Iris pigment epithelial cell (primary cell): ENCODE measurements around the gene PPME1.

Experiments
- DNase-seq: peaks from one replicate; pipeline ENCODE4 v3.0.0-alpha.2; 2011; ENCODE audit warnings: low read depth

PPME1 gene

GRCh38 chr11:74159642-74160041, 11.4 kb upstream of the PPME1 start:
- no peak for DNase-seq

DNA sequence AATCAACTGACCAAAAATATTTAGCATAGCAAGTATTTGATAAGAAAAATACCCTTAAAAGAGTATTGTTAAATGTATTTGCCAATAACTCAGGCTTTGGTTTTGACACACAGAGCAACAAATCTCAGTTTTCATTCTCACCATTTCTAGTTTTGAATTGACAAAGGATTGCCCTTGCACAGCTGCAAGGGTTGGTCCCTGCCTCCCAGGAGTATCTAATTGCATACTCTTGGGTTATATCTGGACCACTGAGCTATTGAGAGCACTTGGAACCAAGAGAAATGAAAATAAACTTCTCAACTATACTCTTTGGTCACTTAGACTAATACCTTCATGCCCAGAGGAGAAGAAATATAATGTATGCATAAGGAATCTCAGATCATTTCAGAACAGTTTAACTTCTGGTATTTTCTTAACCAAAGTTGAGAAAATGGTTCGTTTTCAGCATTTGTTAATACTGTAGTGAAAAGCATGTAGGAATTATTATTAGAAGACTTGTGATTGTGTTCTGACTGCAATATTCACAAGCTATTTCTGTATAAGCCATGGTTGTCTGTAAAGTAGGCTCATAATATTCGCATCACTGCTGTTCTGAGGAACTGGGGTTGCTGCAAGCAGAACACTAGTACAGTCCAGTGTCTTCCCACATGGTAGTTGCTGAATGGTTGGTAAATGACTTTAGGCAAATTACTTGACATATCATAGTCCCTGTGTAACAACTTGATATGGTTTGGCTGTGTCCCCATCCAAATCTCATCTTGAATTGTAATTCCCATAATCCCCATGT, 8.2 kb upstream of the PPME1 start:
- DNase-seq, result peak; percentile 11

GRCh38 chr11:74168838-74169237, 2.3 kb upstream of the PPME1 start:
- DNase-seq, result no peak

- no peak for DNase-seq
Observed at GRCh38 chr11:74169738-74170458, 1.2 kb upstream of the PPME1 start.

GRCh38 chr11:74171630-74171968, 510 bp downstream of the PPME1 start:
- no peak for DNase-seq

DNA sequence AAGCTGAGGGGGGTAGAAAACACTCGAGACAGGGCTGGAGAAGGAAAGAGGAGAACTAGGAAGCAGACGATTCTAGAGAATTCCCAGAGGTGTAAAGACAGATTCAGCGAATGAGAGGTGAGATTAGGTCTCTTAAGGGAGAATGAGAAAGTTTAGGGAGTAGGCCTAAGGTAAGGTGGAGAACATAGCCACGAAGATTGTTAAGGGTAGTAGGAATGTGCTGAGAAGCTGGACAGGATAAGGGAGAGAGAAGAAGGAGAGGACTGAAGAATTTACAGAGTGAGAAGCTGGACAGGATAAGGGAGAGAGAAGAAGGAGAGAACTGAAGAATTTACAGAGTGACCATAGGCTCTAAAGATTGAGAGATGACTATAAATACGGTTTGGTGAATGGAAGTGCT, 908 bp downstream of the PPME1 start:
- no peak for DNase-seq

DNA sequence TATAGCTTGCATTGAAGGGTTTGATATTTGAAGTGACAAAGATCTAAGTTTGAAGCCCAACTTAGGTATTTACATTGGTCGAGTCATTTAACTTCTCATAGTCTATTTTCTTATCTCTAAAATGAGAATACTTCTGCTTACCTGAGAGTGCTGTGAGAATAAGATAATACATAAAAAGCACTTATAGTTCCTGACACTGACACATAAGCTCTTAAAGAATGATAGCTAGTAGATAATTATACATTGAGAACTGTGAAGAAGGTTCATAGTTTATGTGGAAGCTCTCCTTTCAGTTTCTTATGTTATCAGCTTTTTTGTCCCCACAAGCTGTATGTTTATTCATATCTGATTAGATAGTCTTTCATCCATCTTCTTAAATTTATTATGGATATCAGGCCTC, 4.8 kb downstream of the PPME1 start:
- no peak for DNase-seq

DNA sequence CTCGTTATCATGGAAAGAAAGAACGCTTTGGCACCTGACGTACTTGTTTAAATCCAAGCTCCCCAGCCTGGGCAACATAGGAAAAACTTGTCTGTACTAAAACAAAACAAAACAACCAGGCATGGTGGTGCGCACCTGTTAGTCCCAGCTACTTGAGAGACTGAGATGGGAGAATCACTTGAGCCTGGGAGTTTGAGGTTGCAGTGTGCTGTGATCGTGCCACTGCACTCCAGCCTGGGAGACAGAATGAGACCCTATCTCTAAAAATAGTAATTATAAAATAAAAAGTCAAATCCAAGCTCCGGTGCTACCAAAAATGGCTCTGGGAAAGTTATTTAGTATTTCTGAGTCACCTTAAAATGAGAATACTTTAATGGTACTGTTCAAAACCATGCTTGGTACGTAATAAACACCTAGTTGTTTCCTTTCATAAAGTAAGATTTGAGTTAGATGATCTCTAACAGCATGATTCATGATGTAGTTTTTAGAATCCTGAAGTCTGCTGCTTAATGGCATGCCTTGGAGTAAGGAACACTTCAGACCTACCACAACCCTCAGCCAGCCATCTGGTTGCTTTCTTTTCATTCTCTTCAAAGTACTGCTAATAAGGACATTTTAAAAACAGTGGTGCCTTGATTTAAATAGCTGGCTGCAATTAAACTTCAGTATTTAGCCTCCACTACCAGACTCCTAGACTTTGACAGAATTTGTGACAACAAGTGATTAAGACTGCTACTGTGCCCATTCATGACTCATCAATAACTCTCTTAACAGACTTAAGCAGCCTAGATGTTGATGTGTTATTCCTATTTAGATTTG, 8.4 kb downstream of the PPME1 start:
- DNase-seq, result peak; percentile 49

- DNase-seq, result peak; percentile 39
Observed at GRCh38 chr11:74182635-74183034, 11.5 kb downstream of the PPME1 start.

DNA sequence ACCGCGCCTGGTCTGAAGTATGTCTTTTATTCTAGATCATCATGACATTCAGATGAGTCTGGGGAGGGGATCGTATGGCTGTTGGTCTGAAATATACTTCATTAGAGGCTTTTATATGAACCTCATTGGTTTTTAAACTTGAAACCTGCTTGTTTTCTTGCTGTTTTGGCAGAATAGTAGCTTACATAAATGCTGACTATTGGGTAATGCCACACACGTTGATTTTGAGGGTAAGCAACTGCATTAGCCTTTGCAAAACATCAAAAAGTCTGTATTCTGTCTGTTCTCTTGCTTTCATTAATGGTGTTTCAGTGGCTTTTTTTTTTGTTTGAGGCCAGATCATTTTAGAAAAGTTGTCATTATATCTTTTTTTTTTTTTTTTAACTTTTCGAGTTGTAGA, 14.2 kb downstream of the PPME1 start:
- no peak for DNase-seq

GRCh38 chr11:74185695-74186094, 14.6 kb downstream of the PPME1 start:
- DNase-seq, result peak; percentile 79

GRCh38 chr11:74195828-74196227, 24.7 kb downstream of the PPME1 start:
- DNase-seq, result peak; percentile 22

DNA sequence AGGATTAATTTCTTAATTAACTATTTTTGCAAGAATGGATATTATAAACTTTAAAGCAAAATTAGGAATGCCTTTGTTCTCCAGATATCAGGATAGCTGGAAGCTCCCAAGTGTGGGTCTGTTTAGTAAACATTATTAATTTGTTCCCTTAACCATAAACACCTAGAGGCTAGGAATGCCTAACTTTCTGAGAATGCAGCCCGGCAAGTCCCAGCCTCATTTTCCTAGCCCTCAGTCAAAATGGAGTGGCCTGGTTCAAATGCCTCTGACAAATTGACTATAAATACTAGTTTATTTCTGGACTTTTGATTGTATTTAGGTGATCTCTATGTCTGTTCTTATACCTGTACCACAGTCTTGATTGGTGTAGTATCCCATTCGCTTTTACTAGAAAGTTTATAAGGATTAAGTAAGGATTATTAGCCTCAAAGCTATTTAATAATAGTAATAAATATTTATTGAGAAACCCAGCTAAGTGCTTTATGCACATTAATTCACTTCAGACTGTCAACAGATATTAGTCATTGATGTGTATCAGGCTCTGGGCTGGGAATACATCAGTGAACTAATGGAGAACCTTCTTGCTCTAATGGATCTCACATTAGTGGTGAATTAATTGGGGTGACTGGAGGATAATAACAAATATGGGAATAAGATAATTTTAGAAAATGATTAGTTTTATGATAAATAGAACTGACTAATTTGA, 25.8 kb downstream of the PPME1 start:
- no peak for DNase-seq

DNA sequence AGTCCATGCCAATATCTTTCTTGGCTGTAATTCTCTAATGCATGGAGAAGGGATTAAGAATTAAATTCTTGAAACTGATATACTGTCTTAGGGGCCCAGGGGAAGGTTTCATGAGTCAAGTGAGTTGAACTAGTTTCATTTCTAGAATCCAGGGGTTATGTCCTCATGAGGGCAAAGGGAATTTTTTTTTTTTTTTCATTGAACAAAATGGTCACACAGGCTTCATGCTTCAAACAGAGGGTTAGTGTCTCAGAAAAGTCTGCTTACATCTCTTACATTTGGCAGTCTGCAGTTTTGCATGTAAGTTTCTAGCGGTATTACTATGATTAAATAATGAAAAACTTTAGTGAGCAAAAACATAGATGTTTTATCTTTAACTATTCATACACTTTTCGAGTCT, 32.9 kb downstream of the PPME1 start:
- DNase-seq, result no peak

- DNase-seq, result no peak
Observed at GRCh38 chr11:74204701-74205100, 33.6 kb downstream of the PPME1 start.

GRCh38 chr11:74205181-74205580, 34.1 kb downstream of the PPME1 start:
- no peak for DNase-seq

DNA sequence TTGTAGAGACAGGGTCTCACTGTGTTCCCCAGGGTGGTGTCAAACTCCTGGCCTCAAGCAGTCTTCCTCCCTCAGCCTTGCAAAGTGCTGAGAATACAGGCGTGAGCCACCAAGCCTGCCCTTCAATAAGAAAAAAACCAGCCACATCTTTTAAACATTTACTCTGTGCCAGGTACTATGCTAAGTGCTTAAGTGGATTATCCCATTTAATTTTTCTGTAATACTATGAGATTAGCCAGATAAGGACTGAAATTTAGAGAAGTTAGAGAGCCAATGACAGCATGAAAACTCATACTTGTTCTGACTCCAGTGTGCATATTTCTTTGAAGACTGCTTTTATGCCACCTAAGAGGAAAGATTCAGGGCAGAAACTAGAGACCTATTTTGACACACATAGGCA, 35.7 kb downstream of the PPME1 start:
- DNase-seq, result no peak

DNA sequence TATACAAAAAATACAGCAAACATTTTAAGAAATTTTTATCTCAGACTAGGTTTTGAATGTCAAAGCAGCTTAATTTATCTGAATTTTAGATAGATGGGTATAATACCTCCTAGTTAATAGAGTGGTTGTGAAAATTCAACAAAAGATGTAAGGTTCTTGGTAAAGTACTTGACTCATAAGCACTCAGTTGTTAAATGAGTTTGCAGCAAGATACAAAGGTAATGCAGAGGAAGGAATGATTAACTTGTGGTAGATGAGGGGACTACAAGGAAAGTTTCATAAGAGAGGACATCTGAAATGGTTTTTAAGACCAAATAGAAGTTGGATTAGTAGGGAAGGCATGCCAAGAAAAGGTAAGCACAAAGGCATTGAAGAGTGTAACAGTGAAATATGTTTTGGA, 37.4 kb downstream of the PPME1 start:
- DNase-seq, result no peak

- no peak for DNase-seq
Observed at GRCh38 chr11:74212533-74212932, 41.4 kb downstream of the PPME1 start.

DNA sequence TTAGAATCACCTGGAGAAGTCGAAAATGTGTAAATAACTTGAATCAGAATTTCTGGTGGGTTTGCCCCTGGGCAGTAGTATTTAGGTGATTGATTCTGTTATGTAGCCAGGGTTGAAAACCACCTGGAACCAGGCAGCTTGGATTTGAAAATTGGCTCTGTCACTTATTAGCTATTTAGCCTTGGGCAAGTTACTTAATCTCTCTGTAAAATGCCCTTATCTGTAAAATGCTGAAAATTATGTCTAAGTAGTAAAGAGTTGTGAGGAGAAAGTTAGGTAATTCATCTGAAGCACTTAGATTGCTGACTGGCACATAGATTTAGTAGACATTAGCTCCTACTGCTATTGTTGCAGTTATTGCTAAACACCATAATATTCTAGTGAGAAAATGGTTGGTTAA, 49.3 kb downstream of the PPME1 start:
- no peak for DNase-seq

DNA sequence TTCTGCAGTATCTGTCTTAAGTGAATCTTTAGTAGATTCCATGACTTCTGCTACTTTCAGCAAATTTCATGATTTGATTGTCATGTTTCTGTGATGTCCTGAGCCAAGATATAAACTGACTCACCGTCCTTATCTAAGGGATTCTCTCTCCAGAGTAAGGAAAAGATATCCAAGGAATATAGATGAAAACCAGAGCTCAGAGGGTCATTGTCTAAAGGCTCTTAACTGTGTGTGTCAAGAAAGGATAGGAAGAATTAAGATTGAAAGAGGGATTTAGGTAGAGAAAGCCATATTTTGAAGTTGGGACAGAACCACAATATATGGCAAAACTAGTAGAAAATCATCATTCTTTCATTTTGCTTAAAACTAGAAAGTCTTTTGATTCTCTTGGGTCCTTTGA, 50.7 kb downstream of the PPME1 start:
- DNase-seq, result no peak

DNA sequence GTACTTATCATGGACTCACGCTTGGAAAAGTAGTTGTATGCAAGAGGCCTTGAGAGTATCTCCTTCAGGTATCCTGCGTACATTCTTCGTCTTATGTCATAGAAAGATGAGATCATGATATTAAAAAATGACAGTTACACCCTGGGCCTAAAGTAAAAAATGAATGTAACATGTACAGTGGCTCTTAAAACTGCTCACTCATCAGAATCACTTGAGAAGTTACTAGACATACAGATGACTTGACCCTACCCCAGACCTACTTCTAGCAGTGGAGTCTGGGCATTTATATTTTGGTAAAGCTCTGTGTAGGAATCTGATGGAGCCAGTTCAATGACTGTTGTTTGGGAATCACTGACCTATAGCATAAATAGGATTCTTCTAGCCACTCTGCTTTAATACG, 54.5 kb downstream of the PPME1 start:
- no peak for DNase-seq
